ENCODE data around the gene IKZF5.
A peak's percentile ranks its signal among the peaks of the same experiment; 100 is the strongest.

The IKZF5 gene

GRCh38 chr10:123008355-123009104, at the start of gene IKZF5, which contains the start of gene ACADSB:
IKZF5 (minus strand) TSS chr10:123008795; CDS start chr10:122998625, 10,170 bp downstream.
ACADSB (plus strand) TSS chr10:123009006; CDS start chr10:123009030, 24 bp downstream.
- peak; percentile 93 to 94 for DNase-seq (ENCODE audit: low read depth in 2 of 2)

- no peak for DNase-seq (ENCODE audit: low read depth in 2 of 2)
Observed at GRCh38 chr10:123057968-123058367, 49.4 kb upstream of the IKZF5 start.

GRCh38 chr10:123045961-123046731, 37.6 kb upstream of the IKZF5 start:
- DNase-seq (ENCODE audit: low read depth in 2 of 2): no peak

GRCh38 chr10:123044391-123044790, 35.8 kb upstream of the IKZF5 start:
- DNase-seq (ENCODE audit: low read depth in 2 of 2): no peak

- DNase-seq (ENCODE audit: low read depth in 2 of 2): peak; percentile 3 to 13
Observed at GRCh38 chr10:123043409-123043925, 34.9 kb upstream of the IKZF5 start.

DNA sequence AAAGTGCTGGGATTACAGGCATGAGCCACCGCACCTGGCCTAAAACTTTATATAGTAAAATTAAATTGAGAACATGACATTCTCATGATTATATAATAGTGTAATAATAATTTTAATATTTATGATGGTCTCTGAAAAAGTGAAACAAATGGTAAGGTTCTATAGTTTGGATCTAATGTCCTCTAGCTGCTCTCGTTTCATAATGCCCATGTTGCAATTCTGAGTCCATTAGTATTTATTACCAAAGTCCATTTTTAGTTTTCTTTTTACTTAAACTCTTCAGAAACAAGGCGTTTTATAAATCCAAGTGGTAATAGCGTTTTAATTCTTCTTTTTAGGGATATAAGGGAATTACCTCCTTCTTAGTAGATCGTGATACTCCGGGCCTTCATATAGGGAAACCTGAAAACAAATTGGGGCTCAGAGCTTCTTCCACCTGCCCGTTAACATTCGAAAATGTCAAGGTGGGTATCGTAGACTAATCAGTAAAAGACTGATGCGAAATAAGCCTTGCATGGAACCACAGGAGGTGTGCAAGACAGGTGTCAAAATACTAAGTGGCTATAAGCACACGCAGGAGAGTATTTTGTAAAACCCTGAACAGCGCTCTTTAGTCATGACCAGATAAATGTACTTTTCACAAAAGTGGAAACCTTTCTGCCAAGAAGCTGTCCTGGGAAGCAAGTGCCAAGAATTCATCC, 34.3 kb upstream of the IKZF5 start:
- no peak for DNase-seq (ENCODE audit: low read depth in 2 of 2)

DNA sequence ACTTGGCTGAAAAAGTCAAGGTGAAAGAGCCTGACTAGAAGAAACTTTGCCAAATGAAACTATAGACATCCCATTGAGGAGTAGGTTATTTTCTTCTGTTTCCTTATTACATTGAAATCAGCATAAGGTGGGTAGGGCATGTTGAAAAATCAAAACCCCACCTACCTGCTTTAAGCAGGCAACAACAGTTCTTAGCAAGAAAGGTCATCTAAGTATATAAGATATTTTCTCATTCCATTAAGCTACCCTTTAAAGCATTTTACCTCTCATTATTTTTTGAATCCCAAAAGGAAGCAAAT, 31.0 kb upstream of the IKZF5 start:
- no peak for DNase-seq (ENCODE audit: low read depth in 2 of 2)

- no peak for DNase-seq (ENCODE audit: low read depth in 2 of 2)
Observed at GRCh38 chr10:123038782-123039631, 30.4 kb upstream of the IKZF5 start.

DNA sequence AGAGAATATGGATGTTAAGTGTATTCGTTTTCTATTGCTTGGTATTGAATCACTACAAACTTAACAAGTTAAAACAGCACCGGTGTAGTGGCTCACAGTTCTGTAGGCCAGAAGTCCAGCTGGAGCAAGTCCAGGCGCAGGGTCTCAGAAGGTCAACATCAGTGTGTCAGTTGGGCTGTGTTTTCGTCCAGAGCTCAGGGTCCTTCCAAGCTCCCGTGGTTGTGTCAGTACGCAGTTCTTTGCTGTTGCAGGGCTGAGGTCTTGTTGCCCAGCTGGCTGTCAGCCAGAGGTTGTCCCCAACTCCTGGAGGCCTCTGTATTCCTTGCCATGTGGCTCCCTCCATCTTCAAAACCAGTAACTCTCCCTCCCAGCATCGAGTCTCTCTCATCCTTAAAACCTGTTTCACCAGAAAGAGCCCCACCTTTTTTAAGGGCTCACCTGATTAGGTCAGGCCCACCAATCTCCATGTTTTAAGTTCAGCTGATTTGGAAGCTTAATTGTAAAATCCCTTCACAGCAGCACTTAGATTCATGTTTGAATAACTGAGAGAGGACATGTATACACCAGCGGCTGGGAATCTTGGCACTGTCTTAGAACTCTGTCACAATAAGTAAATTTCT, 27.0 kb upstream of the IKZF5 start:
- no peak for DNase-seq (ENCODE audit: low read depth in 2 of 2)

DNA sequence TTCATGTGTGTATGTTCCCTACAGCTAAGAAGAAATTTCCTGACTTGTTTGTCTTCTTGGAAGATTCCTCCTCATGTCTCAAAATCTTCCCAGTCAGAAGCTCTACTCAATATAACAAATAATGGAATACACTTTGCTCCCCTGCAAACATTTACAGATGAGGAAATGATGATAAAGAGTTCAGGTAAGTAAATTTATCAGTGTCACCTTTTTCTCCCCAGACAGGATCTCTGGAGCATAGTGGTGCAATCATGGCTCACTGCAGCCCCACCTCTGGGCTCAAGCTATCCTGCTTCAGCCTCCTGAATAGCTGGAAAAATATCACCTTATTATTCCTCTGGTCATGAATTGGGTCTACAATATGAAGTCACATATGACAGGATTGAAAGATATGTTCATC, 25.7 kb upstream of the IKZF5 start:
- no peak for DNase-seq (ENCODE audit: low read depth in 2 of 2)

- DNase-seq (ENCODE audit: low read depth in 2 of 2): no peak
Observed at GRCh38 chr10:123031124-123031523, 22.5 kb upstream of the IKZF5 start.

GRCh38 chr10:123027861-123028260, 19.3 kb upstream of the IKZF5 start:
- no peak for DNase-seq (ENCODE audit: low read depth in 2 of 2)

DNA sequence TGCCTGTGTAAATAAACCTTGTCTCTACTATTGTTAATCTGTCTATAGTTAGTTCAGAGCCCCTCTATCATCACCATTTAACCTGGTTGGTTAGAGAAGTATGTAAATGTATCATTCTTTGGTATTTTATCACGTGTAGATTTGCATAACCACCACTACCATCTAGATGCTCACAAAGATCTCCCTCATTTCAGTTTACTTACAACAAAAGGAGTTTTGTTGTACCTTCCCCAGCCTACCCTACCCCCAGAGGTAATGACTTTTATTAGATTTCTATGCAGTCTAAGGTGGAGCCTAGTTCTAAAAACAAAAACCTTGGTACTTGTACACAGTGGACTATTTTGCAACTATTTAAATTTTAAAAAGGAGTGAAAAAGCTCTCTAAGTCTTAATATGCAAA, 17.7 kb upstream of the IKZF5 start:
- DNase-seq (ENCODE audit: low read depth in 2 of 2): no peak

GRCh38 chr10:123024540-123024939, 15.9 kb upstream of the IKZF5 start:
- no peak for DNase-seq (ENCODE audit: low read depth in 2 of 2)

GRCh38 chr10:123021517-123021916, 12.9 kb upstream of the IKZF5 start:
- DNase-seq (ENCODE audit: low read depth in 2 of 2): no peak

- DNase-seq (ENCODE audit: low read depth in 2 of 2): no peak
Observed at GRCh38 chr10:123019941-123020703, 11.5 kb upstream of the IKZF5 start.

DNA sequence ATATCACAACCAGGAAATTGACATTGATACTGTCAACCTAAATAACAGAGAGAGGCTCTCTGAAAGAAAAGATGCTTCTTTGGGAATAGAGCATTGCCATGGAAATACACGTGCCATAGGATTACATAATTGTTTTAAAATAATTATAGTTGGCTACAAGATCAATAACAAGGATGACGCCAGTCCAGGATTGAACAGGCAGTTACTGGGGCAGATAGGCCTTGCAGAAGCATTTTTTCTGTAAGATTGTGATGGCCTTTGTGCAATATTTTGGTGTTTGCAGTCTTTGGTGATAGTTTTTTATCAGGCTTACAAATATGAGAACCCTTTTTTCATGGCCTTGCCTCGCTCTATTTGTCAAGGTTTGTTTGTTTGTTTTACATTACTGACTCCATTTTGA, 10.7 kb upstream of the IKZF5 start:
- no peak for DNase-seq (ENCODE audit: low read depth in 2 of 2)

GRCh38 chr10:123018531-123018930, 9.9 kb upstream of the IKZF5 start:
- no peak for DNase-seq (ENCODE audit: low read depth in 2 of 2)

DNA sequence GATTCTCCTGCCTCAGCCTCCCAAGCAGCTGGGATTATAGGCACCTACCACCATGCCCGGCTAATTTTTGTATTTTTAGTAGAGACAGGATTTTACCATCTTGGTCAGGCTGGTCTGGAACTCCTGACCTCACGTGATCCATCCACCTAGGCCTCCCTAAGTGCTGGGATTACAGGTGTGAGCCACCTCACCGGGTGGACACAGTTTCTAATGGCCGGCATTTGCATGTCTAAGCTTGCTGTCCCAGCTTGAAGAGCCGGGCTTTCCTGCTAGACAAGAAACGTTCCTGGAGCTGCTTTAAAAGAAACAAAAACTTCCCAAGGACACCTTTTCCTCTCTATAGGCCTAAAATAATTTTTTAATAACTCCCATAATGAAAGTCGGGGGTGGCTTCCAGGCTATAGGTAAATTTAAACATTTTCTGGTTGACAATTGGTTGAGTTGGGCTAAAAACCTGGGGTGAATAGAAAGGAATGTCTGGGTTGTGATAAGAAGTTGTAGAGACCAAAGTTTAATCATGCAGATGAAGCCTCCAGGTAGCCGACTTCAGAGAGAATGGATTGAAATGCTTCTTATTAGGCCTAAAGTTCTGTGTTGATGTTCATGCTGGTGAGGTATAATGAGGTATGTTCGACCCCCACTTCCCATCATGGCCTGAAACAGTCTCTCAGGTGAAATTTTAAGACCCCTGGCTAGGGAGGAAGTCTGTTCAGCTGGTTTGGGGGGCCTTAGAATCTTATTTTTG, 9.0 kb upstream of the IKZF5 start:
- no peak for DNase-seq (ENCODE audit: low read depth in 2 of 2)

DNA sequence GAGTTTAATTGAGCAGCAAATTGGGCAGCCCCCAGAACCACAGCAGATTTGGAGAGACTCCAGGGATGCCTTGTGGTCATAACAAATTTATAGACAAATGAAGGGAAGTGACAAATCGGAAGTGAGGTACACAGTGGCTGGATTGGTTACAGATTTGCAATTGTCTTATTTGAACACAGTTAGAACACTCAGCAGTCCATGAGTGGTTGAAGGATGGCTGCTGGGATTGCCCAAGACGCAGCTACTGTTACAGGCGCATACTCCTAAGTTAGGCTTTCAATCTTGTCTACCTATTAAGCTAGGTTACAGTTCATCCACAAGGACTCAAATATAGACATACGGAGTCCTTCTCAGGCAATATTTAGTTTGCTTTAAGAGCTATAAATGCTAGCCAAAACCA, 7.6 kb upstream of the IKZF5 start:
- DNase-seq (ENCODE audit: low read depth in 2 of 2): no peak

Data from fibroblast of skin of left biceps (primary cell).